HepG2 (cell line): ENCODE data around the gene LUZP2. TPM values are rescaled to one million over a fixed set of nuclear protein-coding genes. Genes with fewer than 3 reads are reported as not detected.

Experiments
- ATAC-seq: fragments of 200-7000 bp; cut with Tn5 transposase; 3 replicates; pipeline ENCODE4 v1.9.1; 2020; ENCODE audit warnings: mild to moderate bottlenecking, moderate library complexity
- BruUV-seq: library from RNA; stranded (reverse); fragments of 400-500 nt; replicated peaks from 2 replicates; lab custom pipeline; 2021; lab: Mats Ljungman, UMichigan
- CTCF ChIA-PET: fragments of 300-600 bp; formaldehyde crosslinking; extraction: SDS; loops from one replicate; lab custom pipeline; 2021; ENCODE audit warnings: low total read pairs, inconsistent platforms, low intra/inter-chr PET ratio; lab: Yijun Ruan, JAX
- POLR2A ChIA-PET: fragments of 350-600 bp; sonication (Branson Sonifier 250); formaldehyde crosslinking; loops from one replicate; lab custom pipeline; 2020; ENCODE audit warnings: antibody characterized with exemption, inconsistent platforms; lab: Yijun Ruan, JAX
- DNase-seq: peaks from one replicate; pipeline ENCODE4 v3.0.0-alpha.2; 2015; ENCODE audit warnings: low spot score
- FAIRE-seq: peaks from 3 replicates; lab custom pipeline; 2011; peaks lifted over from hg19 to GRCh38; lab: Jason Lieb, UNC
- H2AFZ ChIP-seq: one replicate; pipeline ENCODE4 v1.6.1; 2011; ENCODE audit warnings: low read length, inconsistent platforms
- H3K27ac ChIP-seq: fragments of 300-600 bp; 3 replicates; pipeline ENCODE4 v1.8.0; 2011; ENCODE audit warnings: mixed run types, mild to moderate bottlenecking, mixed read lengths, low read length, inconsistent platforms; ENCODE audit not compliant: insufficient read depth; ENCODE audit errors: extremely low read length
- H3K27me3 ChIP-seq, 2 experiments: fragments of 200-600 bp in 1 of 2; 2 replicates in 1 of 2; 3 replicates in 1 of 2; pipeline versions ENCODE4 v1.6.0 to v1.8.0; 2011; ENCODE audit warnings: low read length in 2 of 2, mild to moderate bottlenecking in 2 of 2, moderate library complexity in 2 of 2, inconsistent platforms in 1 of 2; ENCODE audit not compliant: insufficient read depth in 2 of 2, control insufficient read depth in 1 of 2
- H3K36me3 ChIP-seq, 2 experiments: fragments of 200-600 bp in 1 of 2; replicated peaks in 1 of 2; 2 replicates in 1 of 2; 3 replicates in 1 of 2; pipeline versions ENCODE4 v1.5.1 to v1.8.0; 2011; ENCODE audit warnings: low read length in 2 of 2, inconsistent platforms in 1 of 2; ENCODE audit not compliant: insufficient read depth in 2 of 2, control insufficient read depth in 1 of 2
- H3K4me1 ChIP-seq: 2 replicates; pipeline ENCODE4 v1.5.1; 2012; ENCODE audit warnings: low read length, inconsistent platforms; ENCODE audit not compliant: insufficient read depth
- H3K4me2 ChIP-seq: 2 replicates; pipeline ENCODE4 v1.6.0; 2011; ENCODE audit warnings: low read depth, low read length, inconsistent platforms
- H3K4me3 ChIP-seq, 3 experiments: fragments of 200-600 bp in 1 of 3; sonication (generic), shearing (Covaris generic) in 1 of 3; replicated peaks in 1 of 3; 2 replicates each; pipeline ENCODE4 v1.5.1; 2011 to 2016; ENCODE audit warnings: low read length in 3 of 3, inconsistent platforms in 2 of 3, low read depth in 2 of 3, mild to moderate bottlenecking in 2 of 3, control low read depth in 1 of 3, mixed read lengths in 1 of 3; ENCODE audit not compliant: insufficient read depth in 1 of 3
- H3K79me2 ChIP-seq: one replicate; pipeline ENCODE4 v1.6.1; 2011; ENCODE audit warnings: low read length, inconsistent platforms; ENCODE audit not compliant: insufficient read depth
- H3K9ac ChIP-seq: 2 replicates; pipeline ENCODE4 v1.6.0; 2011; ENCODE audit warnings: mild to moderate bottlenecking, low read depth, low read length, inconsistent platforms; ENCODE audit not compliant: insufficient read depth
- H3K9me3 ChIP-seq: 2 replicates; pipeline ENCODE4 v1.5.1; 2012; ENCODE audit warnings: mild to moderate bottlenecking, low read length
- H4K20me1 ChIP-seq: 2 replicates; pipeline ENCODE4 v1.6.0; 2011; ENCODE audit warnings: inconsistent platforms, mild to moderate bottlenecking, low read length, moderate library complexity; ENCODE audit not compliant: insufficient read depth
- DPF2 ChIP-seq: sonication (generic); formaldehyde crosslinking; IDR thresholded peaks from 2 replicates; pipeline ENCODE4 v1.4.0; 2020; ENCODE audit warnings: mild to moderate bottlenecking, low read depth, missing genetic modification reagents, borderline replicate concordance
- GTF3A ChIP-seq: sonication (generic); formaldehyde crosslinking; conservative IDR thresholded peaks from 2 replicates; pipeline ENCODE4 v1.4.0; 2020; ENCODE audit warnings: mild to moderate bottlenecking, missing genetic modification reagents
- LCORL ChIP-seq, 2 experiments: fragments of 450-650 bp in 1 of 2; sonication (generic) in 1 of 2; formaldehyde crosslinking in 1 of 2; IDR thresholded peaks; 2 replicates each; pipeline versions ENCODE4 v1.5.0 to v1.6.1; 2017 to 2020; ENCODE audit warnings: antibody characterized with exemption in 1 of 2, missing genetic modification reagents in 1 of 2
- MAZ ChIP-seq, 2 experiments: sonication (generic) in 1 of 2; formaldehyde crosslinking in 1 of 2; IDR thresholded peaks; 2 replicates each; pipeline versions ENCODE4 v1.5.0 to v1.6.1; 2012 to 2020; ENCODE audit warnings: low read depth in 2 of 2, mild to moderate bottlenecking in 2 of 2, borderline replicate concordance in 1 of 2, improper control_type of control experiment in 1 of 2, low read length in 1 of 2, missing genetic modification reagents in 1 of 2, moderate library complexity in 1 of 2
- MIXL1 ChIP-seq: IDR thresholded peaks from 2 replicates; pipeline ENCODE4 v1.6.1; 2016
- POLR2AphosphoS2 ChIP-seq: IDR thresholded peaks from 2 replicates; pipeline ENCODE4 v1.6.1; 2011; ENCODE audit warnings: low read depth, low read length, improper control_type of control experiment
- RFX5 ChIP-seq: IDR thresholded peaks from 2 replicates; pipeline ENCODE4 v1.6.1; 2011; ENCODE audit warnings: low read depth, low read length, improper control_type of control experiment
- TEAD3 ChIP-seq: optimal IDR thresholded peaks from 2 replicates; pipeline ENCODE3; 2016; ENCODE audit warnings: borderline replicate concordance
- ZNF253 ChIP-seq: sonication (generic); formaldehyde crosslinking; IDR thresholded peaks from 2 replicates; pipeline ENCODE4 v1.8.0; 2022; ENCODE audit warnings: mild to moderate bottlenecking, missing genetic modification reagents, borderline replicate concordance
- ZNF335 ChIP-seq: sonication (generic); formaldehyde crosslinking; IDR thresholded peaks from 2 replicates; pipeline ENCODE4 v1.4.0; 2020; ENCODE audit warnings: missing genetic modification reagents
- ZNF510 ChIP-seq: sonication (generic); formaldehyde crosslinking; IDR thresholded peaks from 2 replicates; pipeline ENCODE4 v1.4.0; 2020; ENCODE audit warnings: low read depth, mild to moderate bottlenecking, missing genetic modification reagents
- ZNF670 ChIP-seq: sonication (generic); formaldehyde crosslinking; IDR thresholded peaks from 2 replicates; pipeline ENCODE4 v1.8.0; 2022; ENCODE audit warnings: mild to moderate bottlenecking, missing genetic modification reagents, borderline replicate concordance
- ZNF782 ChIP-seq: sonication (generic); formaldehyde crosslinking; IDR thresholded peaks from 2 replicates; pipeline ENCODE4 v1.4.0; 2020; ENCODE audit warnings: missing genetic modification reagents, mild to moderate bottlenecking, borderline replicate concordance
- WGBS: methylation state at CpG from one replicate; pipeline ENCODE4 v1.1.6; 2017; ENCODE audit warnings: low lambda C conversion rate; 5-methylcytosine and 5-hydroxymethylcytosine counted together
- in situ Hi-C: cut with HindIII; loops from 2 replicates; pipeline ENCODE4 v1.10.0; 2017; ENCODE audit warnings: low pct_unique_long_range_greater_than_20kb; ENCODE audit not compliant: extremely low pct_ligation_motif_present
- intact Hi-C: fragments of 100-400 bp; cut with micrococcal nuclease; formaldehyde crosslinking; loops from one replicate; pipeline ENCODE4 v1.10.0; 2022; ENCODE audit not compliant: unreplicated experiment
- polyA plus RNA-seq, 8 experiments: library from polyadenylated mRNA; depleted of rRNA in 3 of 8; stranded (reverse) in 7 of 8; unstranded in 1 of 8; fragments of >200 nt; fragmentation: Illumina TruSeq in 4 of 8; extraction: Trizol in 4 of 8; gene quantifications; 2 replicates each; pipeline versions ENCODE4 v1.2.1 to v1.2.3, GENCODE V29; 2011 to 2016; ENCODE audit warnings: low read depth in 4 of 8, missing spikeins in 1 of 8, mixed read lengths in 1 of 8; ENCODE audit not compliant: insufficient read depth in 1 of 8
- total RNA-seq, 5 experiments: library from RNA; depleted of rRNA; stranded (reverse); fragments of >200 nt; fragmentation: Illumina TruSeq; extraction: Trizol; gene quantifications; 2 replicates each; pipeline ENCODE4 v1.2.3, GENCODE V29; 2016; ENCODE audit warnings: low read depth in 1 of 5
- TF ChIP-seq, protein P1 (sequence below): sonication (generic); formaldehyde crosslinking; IDR thresholded peaks from 2 replicates; pipeline ENCODE4 v1.4.0; 2020; ENCODE audit warnings: mild to moderate bottlenecking, low read depth, missing genetic modification reagents
- TF ChIP-seq, protein P2 (sequence below): sonication (generic); formaldehyde crosslinking; conservative IDR thresholded peaks from 2 replicates; pipeline ENCODE4 v1.4.0; 2020; ENCODE audit warnings: missing genetic modification reagents

Gene LUZP2
- total and polyA plus RNA-seq, 2 of the 13 experiments (the other 11 are each of a cell fraction or from before 2014, with no cell fraction given), result not detected

DNA sequence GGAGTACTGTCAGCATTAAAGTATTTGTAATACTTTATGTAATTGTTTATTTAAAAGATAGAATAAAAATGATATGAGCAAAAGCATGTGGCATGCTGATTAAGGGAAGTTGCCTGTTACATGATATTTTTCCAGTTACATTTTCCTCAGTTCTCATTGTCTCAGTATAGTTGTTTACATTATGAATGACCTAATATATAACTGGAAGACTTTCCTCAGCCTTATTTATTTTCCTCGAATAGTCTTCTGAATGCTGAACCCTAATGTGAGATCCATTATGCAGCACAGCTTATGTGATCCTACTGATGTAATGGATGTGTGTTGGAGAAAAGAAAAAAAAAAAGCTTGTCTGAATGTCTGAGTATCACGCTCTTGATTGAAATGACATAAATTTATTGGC, 95.5 kb downstream of the LUZP2 start:
- no TSS peak for BruUV-seq
- Histone ChIP-seq H3K36me3 (no peaks in the 10 kb centered on the region), H3K4me2 (no peak overlapping the region), H3K27me3 (no peaks in the 10 kb centered on the region), H3K4me3 (no peak overlapping the region), H3K4me1 (no peaks in the 10 kb centered on the region), H2AFZ (no peak overlapping the region), H4K20me1 (no peaks in the 10 kb centered on the region), H3K9ac (no peak overlapping the region), H3K9me3 (no peaks in the 10 kb centered on the region), H3K27ac (no peak overlapping the region), H3K79me2 (no peaks in the 10 kb centered on the region)
- ATAC-seq (no peak), FAIRE-seq (no peak), DNase-seq (no peak)
- WGBS, result 1% methylated on average over 2 of the region's 2 CpGs
- in situ Hi-C loops (no loop called here), intact Hi-C loops (no loop called here)
- ChIA-PET CTCF (no interaction called here), POLR2A (no interaction called here)
- TF ChIP-seq MAZ (IDR thresholded peaks at IDR 0.05; ENCODE audit: borderline replicate concordance, low read depth, low read length) (no peak), MAZ (CRISPR knock-in tag; IDR thresholded peaks at IDR 0.05; ENCODE audit: low read depth) (no peak)

DNA sequence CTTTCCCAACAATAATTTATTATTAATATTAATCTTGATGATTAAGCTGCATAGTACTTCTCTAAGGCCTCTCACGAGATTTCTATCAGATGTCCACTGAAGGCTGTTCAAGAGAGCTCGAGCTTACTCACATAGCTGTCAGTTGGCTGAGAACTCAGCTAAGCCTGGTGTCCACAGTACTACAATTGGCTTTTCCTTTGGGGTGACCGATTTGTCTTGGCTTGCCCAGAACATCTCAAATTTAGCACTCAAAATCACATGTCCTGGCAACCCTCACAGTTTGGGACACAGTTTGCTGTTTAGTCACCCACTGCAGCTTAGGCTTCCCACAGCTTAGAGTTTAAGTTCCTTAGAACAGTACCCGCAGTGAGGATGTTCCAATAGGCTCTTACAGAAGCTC, 96.5 kb downstream of the LUZP2 start:
- intact Hi-C loops (no loop called here), in situ Hi-C loops (no loop called here)
- CTCF ChIA-PET, result no interaction called here
- Histone ChIP-seq H3K4me2 (no peak overlapping the region), H2AFZ (no peak overlapping the region), H3K36me3 (no peaks in the 10 kb centered on the region), H3K9ac (no peak overlapping the region), H3K27ac (no peak overlapping the region), H3K4me1 (no peaks in the 10 kb centered on the region), H3K27me3 (no peaks in the 10 kb centered on the region), H3K4me3 (no peak overlapping the region), H3K9me3 (no peaks in the 10 kb centered on the region), H4K20me1 (no peaks in the 10 kb centered on the region), H3K79me2 (no peaks in the 10 kb centered on the region)
- DNase-seq (no peak), ATAC-seq (no peak), FAIRE-seq (no peak)
- no TSS peak for BruUV-seq
- POLR2A ChIA-PET, result no interaction called here
- WGBS, result 0% methylated on average over 4 of the region's 4 CpGs
- no peak for TF ChIP-seq ZNF782
- no peak for TF ChIP-seq ZNF335 (CRISPR knock-in tag)
- no peak for TF ChIP-seq POLR2AphosphoS2
- TF ChIP-seq RFX5, result no peak
- no peak for TF ChIP-seq TEAD3 (CRISPR knock-in tag)
- no peak for TF ChIP-seq DPF2 (CRISPR knock-in tag)
- no peak for TF ChIP-seq ZNF253 (CRISPR knock-in tag)
- no peak for TF ChIP-seq ZNF670 (CRISPR knock-in tag)
- no peak for TF ChIP-seq ZNF510 (CRISPR knock-in tag)
- TF ChIP-seq GTF3A (CRISPR knock-in tag), result no peak
- TF ChIP-seq, protein P1, sequence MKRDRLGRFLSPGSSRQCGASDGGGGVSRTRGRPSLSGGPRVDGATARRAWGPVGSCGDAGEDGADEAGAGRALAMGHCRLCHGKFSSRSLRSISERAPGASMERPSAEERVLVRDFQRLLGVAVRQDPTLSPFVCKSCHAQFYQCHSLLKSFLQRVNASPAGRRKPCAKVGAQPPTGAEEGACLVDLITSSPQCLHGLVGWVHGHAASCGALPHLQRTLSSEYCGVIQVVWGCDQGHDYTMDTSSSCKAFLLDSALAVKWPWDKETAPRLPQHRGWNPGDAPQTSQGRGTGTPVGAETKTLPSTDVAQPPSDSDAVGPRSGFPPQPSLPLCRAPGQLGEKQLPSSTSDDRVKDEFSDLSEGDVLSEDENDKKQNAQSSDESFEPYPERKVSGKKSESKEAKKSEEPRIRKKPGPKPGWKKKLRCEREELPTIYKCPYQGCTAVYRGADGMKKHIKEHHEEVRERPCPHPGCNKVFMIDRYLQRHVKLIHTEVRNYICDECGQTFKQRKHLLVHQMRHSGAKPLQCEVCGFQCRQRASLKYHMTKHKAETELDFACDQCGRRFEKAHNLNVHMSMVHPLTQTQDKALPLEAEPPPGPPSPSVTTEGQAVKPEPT, result no peak
- TF ChIP-seq, protein P2, sequence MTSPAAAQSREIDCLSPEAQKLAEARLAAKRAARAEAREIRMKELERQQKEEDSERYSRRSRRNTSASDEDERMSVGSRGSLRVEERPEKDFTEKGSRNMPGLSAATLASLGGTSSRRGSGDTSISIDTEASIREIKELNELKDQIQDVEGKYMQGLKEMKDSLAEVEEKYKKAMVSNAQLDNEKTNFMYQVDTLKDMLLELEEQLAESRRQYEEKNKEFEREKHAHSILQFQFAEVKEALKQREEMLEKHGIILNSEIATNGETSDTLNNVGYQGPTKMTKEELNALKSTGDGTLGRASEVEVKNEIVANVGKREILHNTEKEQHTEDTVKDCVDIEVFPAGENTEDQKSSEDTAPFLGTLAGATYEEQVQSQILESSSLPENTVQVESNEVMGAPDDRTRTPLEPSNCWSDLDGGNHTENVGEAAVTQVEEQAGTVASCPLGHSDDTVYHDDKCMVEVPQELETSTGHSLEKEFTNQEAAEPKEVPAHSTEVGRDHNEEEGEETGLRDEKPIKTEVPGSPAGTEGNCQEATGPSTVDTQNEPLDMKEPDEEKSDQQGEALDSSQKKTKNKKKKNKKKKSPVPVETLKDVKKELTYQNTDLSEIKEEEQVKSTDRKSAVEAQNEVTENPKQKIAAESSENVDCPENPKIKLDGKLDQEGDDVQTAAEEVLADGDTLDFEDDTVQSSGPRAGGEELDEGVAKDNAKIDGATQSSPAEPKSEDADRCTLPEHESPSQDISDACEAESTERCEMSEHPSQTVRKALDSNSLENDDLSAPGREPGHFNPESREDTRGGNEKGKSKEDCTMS (CRISPR knock-in tag), result no peak
- no peak for TF ChIP-seq LCORL (IDR thresholded peaks at IDR 0.05)
- no peak for TF ChIP-seq LCORL (CRISPR knock-in tag; IDR thresholded peaks at IDR 0.05)
- no peak for TF ChIP-seq MIXL1 (CRISPR knock-in tag)
